Naive thymus-derived CD8-positive, alpha-beta T cell (primary cell): Measurements from ENCODE around the gene XRN1. TPM values are rescaled to one million over a fixed set of nuclear protein-coding genes. Genes with fewer than 3 reads are reported as not detected.
"Not testable (repeated sequence)": the region's sequence is repeated elsewhere in the genome, so short reads cannot be mapped to it uniquely, and the experiment has no call there.

Experiments used
- ATAC-seq, 2 donors: fragments of 150-1000 bp; cut with Tn5 transposase in 1 of 2; sonication (Bioruptor Pico), chemical (Tn5 transposase) in 1 of 2; 1 replicate in 1 of 2; 2 replicates in 1 of 2; pipeline ENCODE4 v1.10.0; 2021; ENCODE audit warnings: mild to moderate bottlenecking in 2 of 2, moderate library complexity in 2 of 2
- POLR2A ChIA-PET: fragments of 350-600 bp; sonication (Branson Sonifier 250); formaldehyde crosslinking; loops from one replicate; lab custom pipeline; 2021; ENCODE audit warnings: antibody characterized with exemption; lab: Charles Lee
- DNase-seq, 10 donors: peaks; one replicate each; pipeline versions ENCODE4 v3.0.0 to v3.0.0-alpha.2; 2020 to 2022
- H3K27ac Mint-ChIP-seq, 10 donors: one replicate each; pipeline ENCODE4 v1.8.0; 2020 to 2022; ENCODE audit warnings: mild to moderate bottlenecking in 10 of 10, mixed read lengths in 10 of 10, moderate library complexity in 4 of 10, inconsistent platforms in 1 of 10
- H3K27me3 Mint-ChIP-seq, 5 donors: one replicate each; pipeline ENCODE4 v1.8.0; 2021 to 2022; ENCODE audit warnings: mixed read lengths in 5 of 5
- H3K36me3 Mint-ChIP-seq, 3 donors: one replicate each; pipeline ENCODE4 v1.8.0; 2020 to 2022; ENCODE audit warnings: mixed read lengths in 3 of 3, mild to moderate bottlenecking in 2 of 3, inconsistent platforms in 1 of 3
- H3K4me1 Mint-ChIP-seq, 4 donors: one replicate each; pipeline ENCODE4 v1.8.0; 2021 to 2022; ENCODE audit warnings: mixed read lengths in 4 of 4
- H3K4me3 Mint-ChIP-seq, 10 donors: one replicate each; pipeline ENCODE4 v1.8.0; 2020 to 2022; ENCODE audit warnings: mild to moderate bottlenecking in 10 of 10, mixed read lengths in 10 of 10, moderate library complexity in 6 of 10, inconsistent platforms in 1 of 10
- H3K9me3 Mint-ChIP-seq, 9 donors: one replicate each; pipeline ENCODE4 v1.8.0; 2020 to 2022; ENCODE audit warnings: mixed read lengths in 9 of 9, mild to moderate bottlenecking in 3 of 9, inconsistent platforms in 1 of 9, moderate library complexity in 1 of 9
- polyA plus RNA-seq, 3 donors: library from polyadenylated mRNA; unstranded; fragments of 300-500 nt; fragmentation: Illumina TruSeq; gene quantifications; one replicate each; pipeline ENCODE4 v1.2.3, GENCODE V29; 2021
- total RNA-seq, 8 experiments: library from RNA in 2 of 8; stranded (reverse) in 2 of 8; gene quantifications; one replicate each; pipeline ENCODE4 v1.2.3 and lab custom pipeline; 2021 to 2026

Gene XRN1
- total and polyA plus RNA-seq, 5 experiments from 2014 or later = 55.7 to 117 (median 66.0) TPM

DNA sequence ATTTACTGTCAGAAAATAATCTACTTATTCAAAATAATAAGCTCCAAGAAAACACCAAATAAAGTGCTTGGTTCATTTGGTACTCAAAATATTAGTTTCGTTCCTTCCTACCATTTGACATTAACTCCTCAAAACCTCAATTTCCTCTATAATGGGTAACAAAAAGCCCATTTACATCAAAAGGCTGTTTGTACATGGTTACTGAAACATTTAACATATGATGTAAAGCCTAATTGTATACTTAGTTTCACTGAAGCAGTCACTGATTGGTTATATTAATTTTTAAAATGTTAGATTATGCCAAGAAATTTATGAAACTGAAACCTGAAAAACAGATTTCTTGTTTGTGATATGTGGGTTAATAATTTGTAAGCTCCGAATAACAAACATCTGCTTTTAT is 14.7 kb downstream of the XRN1 start:
- Mint-ChIP-seq H3K27me3 (no peaks in the 10 kb centered on the region), H3K36me3 (peaks cover 12 to 65% (median 34%) of the 10 kb centered on the region in 3 donors), H3K4me1 (peaks cover 21 to 39% (median 23%) of the 10 kb centered on the region in 4 donors), H3K9me3 (no peaks in the 10 kb centered on the region), H3K27ac (no peak overlapping the region), H3K4me3 (no peak overlapping the region)
- POLR2A ChIA-PET = no interaction called here
- ATAC-seq (no peak), DNase-seq (no peak)

DNA sequence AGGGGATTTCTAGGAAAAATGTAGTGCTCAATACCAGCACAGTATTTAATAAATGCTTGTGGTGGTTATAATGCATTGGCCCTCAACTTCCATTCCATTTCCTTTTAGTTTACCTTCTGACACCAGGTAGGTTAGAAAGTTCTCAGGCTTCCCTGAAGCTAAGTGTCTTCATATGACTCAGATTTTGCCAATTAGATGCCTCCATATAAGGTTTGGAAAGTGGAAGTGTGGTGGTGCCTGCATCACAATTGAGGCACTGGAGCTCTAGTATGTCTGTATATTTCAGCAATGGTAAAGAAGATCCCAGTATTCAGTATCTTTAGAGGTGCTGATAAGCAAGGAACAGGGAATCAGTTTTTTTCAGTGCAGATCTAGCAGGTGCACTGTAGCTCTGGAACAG is 18.3 kb downstream of the XRN1 start:
- ATAC-seq = no peak
- Mint-ChIP-seq H3K4me1 (peaks cover 5 to 33% (median 11%) of the 10 kb centered on the region in 4 donors), H3K4me3 (no peak overlapping the region), H3K27me3 (no peaks in the 10 kb centered on the region), H3K36me3 (peaks cover 12 to 67% (median 22%) of the 10 kb centered on the region in 3 donors), H3K9me3 (no peaks in the 10 kb centered on the region), H3K27ac (no peak overlapping the region)
- POLR2A ChIA-PET = interaction anchor here (0.6 kb wide), 1 partner anchor 137 kb away, joined by 3 read pairs; no protein-coding TSS in a partner anchor
- DNase-seq = no peak

- peaks cover 0 to 16% (median 4%) of the 10 kb centered on the region in 4 donors for H3K4me1 Mint-ChIP-seq
- no peak overlapping the region for H3K4me3 Mint-ChIP-seq
- H3K27ac Mint-ChIP-seq = no peak overlapping the region
- ATAC-seq = no peak
- no peaks in the 10 kb centered on the region for H3K9me3 Mint-ChIP-seq
- H3K36me3 Mint-ChIP-seq = peaks cover 0 to 70% (median 20%) of the 10 kb centered on the region in 3 donors
- POLR2A ChIA-PET = no interaction called here
- no peak for DNase-seq
- H3K27me3 Mint-ChIP-seq = no peaks in the 10 kb centered on the region
Observed at GRCh38 chr3:142424754-142425153, 23.1 kb downstream of the XRN1 start.

DNA sequence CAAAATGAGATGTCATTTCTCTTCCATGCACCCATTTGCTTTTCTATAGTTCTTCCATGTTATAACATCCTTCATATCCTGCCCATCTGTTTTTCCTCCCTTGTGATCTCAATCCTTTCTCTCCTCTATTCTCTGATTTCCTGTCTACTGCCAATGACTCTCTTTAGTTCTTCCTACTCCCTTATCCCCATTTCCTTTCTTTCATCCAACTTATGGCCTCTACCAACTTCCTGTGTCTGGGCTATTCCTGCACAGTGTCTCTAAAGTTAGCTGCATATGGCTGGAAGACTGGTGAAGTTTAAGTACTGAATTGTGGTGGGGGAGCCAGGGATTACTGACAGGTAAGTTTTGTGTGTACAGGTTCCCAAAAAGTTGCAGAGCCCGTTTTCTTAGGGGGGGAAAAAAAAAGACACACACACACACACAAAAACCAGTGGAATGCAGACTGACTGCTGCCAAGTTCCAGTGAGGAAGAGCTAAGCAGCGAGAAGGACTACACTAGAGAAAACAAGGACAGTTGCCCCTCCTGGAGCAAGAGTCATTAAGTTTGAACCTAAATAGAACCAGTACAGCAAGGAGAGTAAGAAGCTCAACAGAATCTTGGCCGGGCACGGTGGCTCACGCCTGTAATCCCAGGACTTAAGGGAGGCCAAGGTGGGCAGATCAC is 28.8 kb downstream of the XRN1 start:
- no peak for ATAC-seq
- H3K27me3 Mint-ChIP-seq = no peaks in the 10 kb centered on the region
- H3K4me1 Mint-ChIP-seq = no peaks in the 10 kb centered on the region
- H3K9me3 Mint-ChIP-seq = no peaks in the 10 kb centered on the region
- H3K4me3 Mint-ChIP-seq = no peak overlapping the region
- H3K27ac Mint-ChIP-seq = peak overlapping the region in 3 of 10 donors; percentile 0 to 69 (median 61)
- POLR2A ChIA-PET = no interaction called here
- H3K36me3 Mint-ChIP-seq = peaks cover 12 to 78% (median 31%) of the 10 kb centered on the region in 3 donors
- no peak for DNase-seq

DNA sequence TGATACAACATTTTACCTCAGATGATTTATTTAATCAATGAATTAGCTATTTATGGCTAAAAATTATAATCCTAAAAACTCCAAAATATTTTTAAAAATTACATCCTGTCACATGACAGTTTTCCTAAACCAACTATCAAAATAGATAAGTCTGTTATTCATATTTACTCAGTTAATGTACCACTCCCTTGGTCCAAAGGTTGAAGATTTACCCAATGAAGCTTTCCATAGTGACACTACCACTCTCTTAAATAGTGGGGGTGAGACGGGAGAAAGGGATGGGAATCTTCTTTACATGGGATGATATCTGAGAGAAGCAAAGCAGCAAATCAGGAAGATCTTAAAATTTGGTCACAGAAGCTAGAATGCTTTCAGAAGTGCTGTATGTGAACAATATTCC is 30.5 kb downstream of the XRN1 start:
- Mint-ChIP-seq H3K36me3 (peaks cover 13 to 79% (median 26%) of the 10 kb centered on the region in 3 donors), H3K4me1 (no peaks in the 10 kb centered on the region), H3K27ac (peak overlapping the region in 1 of 10 donors; percentile 19), H3K4me3 (no peak overlapping the region), H3K9me3 (no peaks in the 10 kb centered on the region), H3K27me3 (no peaks in the 10 kb centered on the region)
- no peak for ATAC-seq
- no peak for DNase-seq
- POLR2A ChIA-PET = no interaction called here

DNA sequence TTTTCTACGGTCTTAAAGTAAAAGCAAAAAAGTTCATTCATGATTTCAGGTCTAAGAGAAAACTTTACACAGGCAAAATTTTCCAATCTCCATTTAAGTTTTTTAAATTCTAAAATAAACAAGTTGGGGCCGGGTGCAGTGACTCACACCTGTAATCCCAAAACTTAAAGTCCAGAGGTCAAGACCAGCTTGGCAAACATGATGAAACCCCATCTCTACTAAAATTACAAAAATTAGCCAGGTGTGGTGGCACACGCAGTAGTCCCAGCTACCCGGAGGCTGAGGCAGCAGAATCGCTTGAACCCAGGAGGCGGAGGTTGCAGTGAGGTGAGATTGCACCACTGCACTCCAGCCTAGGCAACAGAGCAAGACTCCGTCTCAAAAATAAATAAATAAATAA is 47.3 kb downstream of the XRN1 start:
- POLR2A ChIA-PET = not testable (repeated sequence)

GRCh38 chr3:142394921-142395622 is 52.8 kb downstream of the XRN1 start:
- H3K4me1 Mint-ChIP-seq = no peaks in the 10 kb centered on the region
- DNase-seq = no peak
- H3K4me3 Mint-ChIP-seq = no peak overlapping the region
- H3K27me3 Mint-ChIP-seq = no peaks in the 10 kb centered on the region
- POLR2A ChIA-PET = no interaction called here
- no peak for ATAC-seq
- peaks cover 11 to 55% (median 39%) of the 10 kb centered on the region in 3 donors for H3K36me3 Mint-ChIP-seq
- peaks cover 0 to 3% (median 0%) of the 10 kb centered on the region in 9 donors for H3K9me3 Mint-ChIP-seq
- no peak overlapping the region for H3K27ac Mint-ChIP-seq

More for the DNA sequence above, 47.3 kb downstream of the XRN1 start:
- ATAC-seq, H3K4me3 Mint-ChIP-seq, H3K4me1 Mint-ChIP-seq, DNase-seq, H3K27me3 Mint-ChIP-seq, H3K27ac Mint-ChIP-seq, H3K9me3 Mint-ChIP-seq: not testable (repeated sequence)
- peaks cover 12 to 84% (median 41%) of the 10 kb centered on the region in 3 donors for H3K36me3 Mint-ChIP-seq

DNA sequence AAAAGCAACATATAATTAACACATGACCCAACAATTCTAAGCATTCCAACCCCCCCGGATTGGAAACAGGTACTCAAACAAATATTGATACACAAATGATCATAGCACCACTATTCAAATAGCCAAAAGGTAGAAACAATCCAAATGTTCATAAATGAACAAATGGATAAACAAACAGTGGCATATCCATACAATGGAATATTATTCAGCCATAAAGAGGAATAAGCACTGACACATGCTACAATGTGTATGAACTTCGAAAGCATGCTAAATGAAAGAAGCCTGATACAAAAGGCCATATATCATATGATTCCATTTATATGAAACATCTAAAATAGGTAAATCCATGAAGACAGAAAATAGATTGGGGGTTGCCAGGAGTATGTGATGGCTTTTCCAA is 62.8 kb downstream of the XRN1 start:
- Mint-ChIP-seq H3K4me1 (peaks cover 0 to 4% (median 0%) of the 10 kb centered on the region in 4 donors), H3K27ac (no peak overlapping the region), H3K36me3 (peaks cover 21 to 91% (median 63%) of the 10 kb centered on the region in 3 donors), H3K4me3 (no peak overlapping the region), H3K27me3 (no peaks in the 10 kb centered on the region), H3K9me3 (peaks cover 0 to 10% (median 1%) of the 10 kb centered on the region in 9 donors)
- no peak for DNase-seq
- POLR2A ChIA-PET = no interaction called here
- no peak for ATAC-seq

DNA sequence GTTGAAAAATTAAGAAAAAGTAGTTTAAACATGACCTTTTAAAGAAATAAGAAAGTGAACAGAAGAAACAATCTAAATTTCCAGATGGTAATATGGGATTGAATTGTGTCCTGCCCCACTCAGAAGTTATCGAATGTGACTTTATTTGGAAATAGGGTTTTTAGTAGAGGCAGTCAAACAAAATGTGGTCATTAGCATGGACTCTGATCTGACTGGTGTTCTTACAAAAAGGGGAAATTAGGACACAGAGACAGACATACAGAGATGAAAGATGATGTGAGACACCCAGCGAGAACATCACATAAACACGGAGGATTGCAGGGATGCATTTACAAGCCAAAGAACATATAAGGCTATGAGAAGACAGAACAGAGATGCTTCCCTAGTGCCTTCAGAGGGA is 73.2 kb downstream of the XRN1 start:
- no peak overlapping the region for H3K4me3 Mint-ChIP-seq
- H3K27ac Mint-ChIP-seq = peak overlapping the region in 4 of 10 donors; percentile 1 to 89 (median 20)
- H3K4me1 Mint-ChIP-seq = peaks cover 0 to 6% (median 2%) of the 10 kb centered on the region in 4 donors
- no peaks in the 10 kb centered on the region for H3K27me3 Mint-ChIP-seq
- ATAC-seq (no peak), DNase-seq (no peak)
- H3K9me3 Mint-ChIP-seq = no peaks in the 10 kb centered on the region
- peaks cover 0 to 89% (median 5%) of the 10 kb centered on the region in 3 donors for H3K36me3 Mint-ChIP-seq
- POLR2A ChIA-PET = no interaction called here

DNA sequence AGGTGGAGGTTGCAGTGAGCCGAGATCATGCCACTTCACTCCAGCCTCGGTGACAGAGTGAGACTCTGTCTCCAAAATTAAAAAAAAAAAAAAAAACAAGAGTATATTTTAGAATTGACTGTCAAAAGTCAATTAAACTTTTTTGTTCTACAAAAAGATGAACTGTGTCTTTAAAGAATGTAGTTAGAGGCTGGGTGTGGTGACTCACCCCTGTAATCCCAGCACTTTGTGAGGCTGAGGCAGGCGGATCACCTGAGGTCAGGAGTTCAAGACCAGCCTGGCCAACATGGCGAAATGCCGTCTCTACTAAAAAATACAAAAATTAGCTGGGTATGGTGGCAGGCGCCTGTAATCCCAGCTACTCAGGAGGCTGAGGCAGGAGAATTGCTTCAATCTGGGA is 78.3 kb downstream of the XRN1 start:
- H3K4me1 Mint-ChIP-seq, POLR2A ChIA-PET, H3K27me3 Mint-ChIP-seq, ATAC-seq, H3K27ac Mint-ChIP-seq, H3K9me3 Mint-ChIP-seq, H3K4me3 Mint-ChIP-seq, DNase-seq: not testable (repeated sequence)
- H3K36me3 Mint-ChIP-seq = peaks cover 0 to 83% (median 5%) of the 10 kb centered on the region in 3 donors

DNA sequence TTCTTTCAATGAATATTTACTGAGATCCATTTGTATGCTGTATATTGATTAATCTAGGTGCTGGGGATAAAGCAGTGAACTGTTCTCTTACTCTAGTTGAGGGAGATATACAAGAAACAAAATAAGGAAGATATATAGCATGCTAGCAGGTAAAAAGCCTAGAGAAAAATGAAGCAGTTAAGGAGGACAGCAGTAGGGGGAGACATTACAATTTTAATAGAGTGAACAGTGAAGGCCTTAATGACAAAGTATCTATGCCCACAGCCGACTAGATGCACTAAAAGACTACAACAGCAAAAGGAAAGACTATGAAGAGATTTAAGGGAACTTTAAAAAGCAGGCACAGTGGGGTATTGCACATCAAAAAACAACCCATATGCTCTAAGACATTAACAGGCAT is 81.4 kb downstream of the XRN1 start:
- ATAC-seq (no peak), DNase-seq (no peak)
- POLR2A ChIA-PET = no interaction called here
- Mint-ChIP-seq H3K27me3 (no peaks in the 10 kb centered on the region), H3K4me1 (peaks cover 0 to 3% (median 0%) of the 10 kb centered on the region in 4 donors), H3K4me3 (no peak overlapping the region), H3K36me3 (peaks cover 0 to 83% (median 18%) of the 10 kb centered on the region in 3 donors), H3K9me3 (no peaks in the 10 kb centered on the region), H3K27ac (peak overlapping the region in 1 of 10 donors; percentile 1)

- Mint-ChIP-seq H3K27ac (peak overlapping the region in 1 of 10 donors; percentile 14), H3K36me3 (peaks cover 0 to 82% (median 24%) of the 10 kb centered on the region in 3 donors), H3K27me3 (no peaks in the 10 kb centered on the region), H3K9me3 (no peaks in the 10 kb centered on the region), H3K4me3 (no peak overlapping the region), H3K4me1 (peaks cover 0 to 3% (median 0%) of the 10 kb centered on the region in 4 donors)
- ATAC-seq = no peak
- POLR2A ChIA-PET = no interaction called here
- DNase-seq = no peak
Observed at GRCh38 chr3:142363936-142364467, 83.8 kb downstream of the XRN1 start.

DNA sequence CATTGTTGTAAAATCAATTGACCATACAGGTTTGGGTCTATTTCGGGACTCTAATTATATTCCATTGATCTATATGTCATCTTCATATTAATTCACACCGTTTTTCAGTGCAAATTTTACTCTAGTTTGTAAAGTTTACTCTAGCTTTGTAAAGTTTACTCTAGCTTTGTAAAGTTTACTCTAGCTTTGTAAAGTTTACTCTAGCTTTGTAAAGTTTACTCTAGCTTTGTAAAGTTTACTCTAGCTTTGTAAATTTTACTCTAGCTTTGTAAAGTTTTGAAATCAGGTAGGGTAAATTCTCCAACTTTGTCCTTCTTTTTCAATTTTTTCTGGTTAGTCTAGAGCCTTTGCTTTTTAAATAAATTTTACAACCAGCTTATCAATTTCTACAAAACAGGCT is 84.4 kb downstream of the XRN1 start:
- Mint-ChIP-seq H3K27ac (peak overlapping the region in 3 of 10 donors; percentile 2 to 64 (median 8)), H3K36me3 (peaks cover 0 to 81% (median 24%) of the 10 kb centered on the region in 3 donors)
- H3K27me3 Mint-ChIP-seq, H3K9me3 Mint-ChIP-seq, H3K4me1 Mint-ChIP-seq, POLR2A ChIA-PET, H3K4me3 Mint-ChIP-seq, DNase-seq, ATAC-seq: not testable (repeated sequence)
